Heart right ventricle (tissue), 16 donors: ENCODE results near the gene DNAH14. TPM values are rescaled to one million over a fixed set of nuclear protein-coding genes. Genes with fewer than 3 reads are reported as not detected.
"Not testable (repeated sequence)": the region's sequence is repeated elsewhere in the genome, so short reads cannot be mapped to it uniquely, and the experiment has no call there.

ENCODE experiments used
- ATAC-seq, 8 donors: fragments of 200-7000 bp; cut with Tn5 transposase; one replicate each; pipeline ENCODE4 v1.9.1; 2020; ENCODE audit warnings: mild to moderate bottlenecking in 8 of 8, moderate library complexity in 8 of 8, moderate number of reproducible peaks in 1 of 8
- DNase-seq, 2 donors: peaks; one replicate each; pipeline ENCODE4 v3.0.0-alpha.2; 2020
- H3K27ac ChIP-seq, 10 donors: fragments of 200-600 bp; sonication (generic) in 2 of 10; one replicate each; pipeline versions ENCODE4 v1.5.0 to v1.8.0; 2020 to 2022; ENCODE audit warnings: mild to moderate bottlenecking in 3 of 10
- H3K27me3 ChIP-seq, 7 donors: fragments of 200-600 bp; one replicate each; pipeline ENCODE4 v1.8.0; 2021 to 2022; ENCODE audit warnings: mild to moderate bottlenecking in 2 of 7
- H3K36me3 ChIP-seq, 9 donors: fragments of 200-600 bp; sonication (generic) in 1 of 9; one replicate each; pipeline versions ENCODE4 v1.5.0 to v1.8.0; 2020 to 2022; ENCODE audit warnings: mild to moderate bottlenecking in 2 of 9
- H3K4me1 ChIP-seq, 9 donors: fragments of 200-600 bp; sonication (generic) in 1 of 9; one replicate each; pipeline versions ENCODE4 v1.5.0 to v1.8.0; 2020 to 2022; ENCODE audit warnings: mild to moderate bottlenecking in 4 of 9
- H3K4me3 ChIP-seq, 10 donors: fragments of 200-600 bp; sonication (generic) in 2 of 10; one replicate each; pipeline versions ENCODE4 v1.5.0 to v1.8.0; 2020 to 2022; ENCODE audit warnings: mild to moderate bottlenecking in 7 of 10, moderate library complexity in 2 of 10
- H3K9me3 ChIP-seq, 11 donors: fragments of 200-600 bp in 10 of 11; sonication (generic) in 2 of 11; one replicate each; pipeline versions ENCODE4 v1.5.0 to v1.8.0; 2013 to 2022; ENCODE audit warnings: mild to moderate bottlenecking in 2 of 11, control low read depth in 1 of 11, moderate library complexity in 1 of 11
- CTCF ChIP-seq, 9 donors: fragments of 200-600 bp; sonication (generic) in 2 of 9; IDR thresholded peaks; one replicate each; pipeline versions ENCODE4 v1.5.0 to v1.8.0; 2021 to 2022; ENCODE audit warnings: antibody characterized with exemption in 9 of 9, mild to moderate bottlenecking in 5 of 9, moderate library complexity in 1 of 9
- WGBS, 2 donors: extraction: QIAGEN DNeasy Blood & Tissue Kit; methylation state at CpG; one replicate each; pipeline ENCODE4 v1.1.7; 2013; ENCODE audit warnings: inconsistent platforms in 1 of 2; 5-methylcytosine and 5-hydroxymethylcytosine counted together
- intact Hi-C, 10 donors: fragments of 100-400 bp; cut with DNase I; formaldehyde crosslinking; loops; one replicate each; pipeline versions ENCODE4 v1.11.1 to v1.14.2; 2022
- polyA plus RNA-seq, 2 donors: library from polyadenylated mRNA; stranded (reverse); fragments of 200-250 nt; gene quantifications; one replicate each; pipeline ENCODE4 v1.2.3, GENCODE V29; 2013
- total RNA-seq, 10 donors: library from RNA; stranded (reverse); fragmentation: NEBNext Ultra II Directional in 3 of 10; extraction: Animal tissue kit (Norgen Biotek cat#: 25700) in 3 of 10; gene quantifications; one replicate each; pipeline versions ENCODE4 v1.2.1 to v1.2.4, GENCODE V29; 2021 to 2023
- donor health status: Arrhythmogenic right ventricular cardiomyopathy.
- donor health status: ischemic (EF 13 %, LVEDD 7.1; RV severe dilation, severe dysfunction).
- donor health status: healthy with polysubstance abuse.
- donor health status: DM: no; HTN: yes; CAD: no.
- donor health status: DM: no; HTN: no; CAD: no.
- donor health status: ischemic (EF 25% LVEDD 6.9; RV normal size, moderate dysfunction).
- donor health status: ischemic (EF 25% LVEDD 5.7; RV mildly dilated, moderate dysfunction).
- donor health status: healthy.
- donor health status: DM: yes; HTN: yes; CAD: no.
- donor health status: Ischemic cardiomyopathy.
- donor health status: ischemic (EF 35%, LVEDD 5.7; RV mildly dilated, moderate dysfunction).
- donor health status: nonischemic (EF 11% LVEDD 7.7; RV severe dilation, severe dysfunction).
- donor health status: DM: yes; HTN: yes; CAD: no.
- donor health status: PGD.
- donor health status: ischemic (EF 29% LVEDD 5.4; RV normal size, mild dysfunction).
- donor health status: nonischemic (EF 23%, LVEDD 6.1; RV moderate dilation, normal function).

DNAH14 gene
- total and polyA plus RNA-seq, 12 donors = 0.12 to 8.0 (median 2.0) TPM

DNA sequence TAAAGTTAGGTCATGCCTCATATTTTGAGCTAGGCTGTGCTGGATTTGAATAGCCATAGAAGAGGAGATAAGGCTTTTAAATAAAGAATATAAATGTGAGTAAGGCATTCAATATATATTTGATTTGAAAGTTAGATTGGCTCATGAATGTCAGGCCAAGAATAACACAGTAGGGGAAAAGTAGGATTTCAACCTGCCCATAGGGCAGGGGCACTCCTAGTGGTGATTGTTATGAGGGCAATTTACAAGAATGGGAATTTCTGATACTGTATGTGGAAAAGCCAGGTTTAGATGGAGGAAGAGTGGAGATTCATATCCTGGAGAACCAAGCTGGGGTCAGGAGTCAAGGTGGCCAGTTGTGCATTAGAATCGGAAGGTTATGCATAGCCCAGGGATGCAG is 74.9 kb downstream of the DNAH14 start:
- intact Hi-C loops = no loop called here
- Histone ChIP-seq H3K27me3 (no peaks in the 10 kb centered on the region), H3K9me3 (peaks cover 0 to 40% (median 6%) of the 10 kb centered on the region in 11 donors), H3K4me1 (no peaks in the 10 kb centered on the region), H3K4me3 (no peak overlapping the region), H3K27ac (no peak overlapping the region), H3K36me3 (no peaks in the 10 kb centered on the region)
- ATAC-seq = no peak
- no peak for TF ChIP-seq CTCF (IDR thresholded peaks at IDR 0.05)
- 93 to 100% methylated on average over 1 of the region's 1 CpG for WGBS, 2 donors
- no peak for DNase-seq

DNA sequence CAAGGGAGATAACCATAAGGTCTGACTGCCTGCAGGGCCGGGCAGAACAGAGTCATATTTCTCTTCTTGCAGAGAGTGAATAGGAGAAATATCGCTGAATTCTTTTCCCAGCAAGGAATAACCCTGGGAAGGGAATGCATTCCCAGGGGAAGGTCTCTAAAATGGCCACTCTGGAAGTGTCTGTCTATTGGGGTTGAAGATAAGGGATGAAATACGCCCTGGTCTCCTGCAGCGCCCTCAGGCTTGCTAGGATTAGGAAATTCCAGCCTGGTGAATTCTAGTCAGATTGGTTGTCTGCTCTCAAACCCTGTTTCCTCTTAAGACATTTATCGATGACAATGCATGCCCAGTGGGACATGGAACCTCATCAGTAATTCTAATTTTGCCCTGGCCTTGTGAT is 76.9 kb downstream of the DNAH14 start:
- peaks cover 0 to 44% (median 6%) of the 10 kb centered on the region in 11 donors for H3K9me3 ChIP-seq
- H3K27me3 ChIP-seq, H3K27ac ChIP-seq, H3K4me1 ChIP-seq, H3K4me3 ChIP-seq, H3K36me3 ChIP-seq, intact Hi-C loops, DNase-seq, ATAC-seq: not testable (repeated sequence)
- 87% methylated on average over 5 of the region's 5 CpGs for WGBS, 2 donors

GRCh38 chr1:225008050-225008449 is 78.6 kb downstream of the DNAH14 start:
- H3K4me1 ChIP-seq, H3K27me3 ChIP-seq, H3K4me3 ChIP-seq, H3K27ac ChIP-seq, DNase-seq, intact Hi-C loops, ATAC-seq, H3K36me3 ChIP-seq: not testable (repeated sequence)
- WGBS, 2 donors = 95% methylated on average over 5 of the region's 5 CpGs
- H3K9me3 ChIP-seq = peaks cover 0 to 44% (median 6%) of the 10 kb centered on the region in 11 donors

DNA sequence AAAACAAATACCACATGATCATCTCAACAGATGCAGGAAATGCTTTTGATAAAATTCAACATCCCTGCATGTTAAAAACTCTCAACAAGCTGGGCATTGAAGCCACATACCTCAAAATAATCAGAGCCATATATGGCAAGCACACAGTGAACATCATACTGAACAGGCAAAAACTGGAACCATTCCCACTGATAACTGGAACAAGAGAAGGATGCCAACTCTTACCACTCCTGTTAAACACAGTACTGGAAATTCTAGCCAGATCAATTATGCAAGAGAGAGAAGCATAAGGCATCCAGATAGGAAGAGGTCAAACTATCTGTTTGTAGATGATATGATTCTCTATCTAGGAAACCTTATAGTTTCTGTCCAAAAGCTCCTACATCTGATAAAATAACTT is 91.6 kb downstream of the DNAH14 start:
- ATAC-seq (no peak), DNase-seq (no peak)
- Histone ChIP-seq H3K9me3 (peaks cover 0 to 29% (median 0%) of the 10 kb centered on the region in 11 donors), H3K4me1 (no peaks in the 10 kb centered on the region), H3K27ac (no peak overlapping the region), H3K27me3 (no peaks in the 10 kb centered on the region), H3K36me3 (no peaks in the 10 kb centered on the region), H3K4me3 (no peak overlapping the region)
- intact Hi-C loops = no loop called here
- TF ChIP-seq CTCF (IDR thresholded peaks at IDR 0.05) = no peak

- Histone ChIP-seq H3K27me3 (no peaks in the 10 kb centered on the region), H3K9me3 (peaks cover 0 to 30% (median 6%) of the 10 kb centered on the region in 11 donors), H3K36me3 (no peaks in the 10 kb centered on the region), H3K4me3 (no peak overlapping the region), H3K27ac (no peak overlapping the region), H3K4me1 (no peaks in the 10 kb centered on the region)
- intact Hi-C loops = no loop called here
- DNase-seq (no peak), ATAC-seq (no peak)
- 79 to 81% methylated on average over 1 of the region's 1 CpG for WGBS, 2 donors
- TF ChIP-seq CTCF (IDR thresholded peaks at IDR 0.05) = no peak
Observed at GRCh38 chr1:225026701-225027100, 97.2 kb downstream of the DNAH14 start.

- H3K4me3 ChIP-seq, ATAC-seq, H3K9me3 ChIP-seq, H3K36me3 ChIP-seq, H3K4me1 ChIP-seq, H3K27ac ChIP-seq, intact Hi-C loops, H3K27me3 ChIP-seq, DNase-seq: not testable (repeated sequence)
- 76 to 88% methylated on average over 1 of the region's 1 CpG for WGBS, 2 donors
Observed at GRCh38 chr1:225036441-225036840, 107.0 kb downstream of the DNAH14 start.
